GM12874 (cell line): ENCODE data around the gene GARNL3.

ENCODE experiments used
- TF ChIP-seq, protein P1 (sequence below): IDR thresholded peaks from 2 replicates; pipeline ENCODE4 v1.5.1; 2011; ENCODE audit warnings: low read depth, mild to moderate bottlenecking, control low read depth, low read length, moderate library complexity; ENCODE audit not compliant: insufficient read depth

Gene GARNL3

DNA sequence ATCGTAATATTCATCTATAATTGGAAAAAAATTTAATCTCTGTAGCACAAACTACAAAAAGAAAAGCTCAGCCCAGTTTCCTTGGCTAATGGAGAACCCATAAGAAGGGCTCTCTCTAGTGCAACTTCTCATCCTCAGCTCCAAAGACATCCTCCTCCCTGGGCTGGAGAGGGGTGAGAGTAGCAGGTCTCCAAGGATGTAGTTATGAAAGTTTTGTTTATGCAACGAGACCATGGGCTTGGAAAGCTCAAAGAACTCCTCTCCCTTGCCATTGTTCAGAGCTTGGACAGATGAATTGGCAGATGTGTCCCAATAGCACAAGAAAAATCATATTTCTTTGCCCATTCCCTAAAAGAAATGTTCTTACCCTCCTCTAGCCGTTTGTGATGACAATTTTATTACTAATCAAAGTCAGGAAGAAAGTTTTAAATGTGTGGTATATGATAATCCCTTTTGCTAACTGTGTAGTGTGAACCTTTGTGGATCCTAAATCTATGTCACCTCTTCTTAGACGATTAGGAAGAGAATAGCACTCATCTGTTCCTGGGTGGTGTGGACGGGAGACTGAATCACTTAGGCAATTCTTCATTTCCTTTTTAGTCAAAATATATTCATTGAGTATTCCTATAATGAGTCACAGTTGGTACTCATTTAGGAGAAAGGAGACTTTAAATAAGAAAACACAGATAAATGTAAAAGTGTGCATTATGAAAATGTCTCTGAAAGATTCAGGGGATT is 52.2 kb downstream of the GARNL3 start:
- TF ChIP-seq, protein P1, sequence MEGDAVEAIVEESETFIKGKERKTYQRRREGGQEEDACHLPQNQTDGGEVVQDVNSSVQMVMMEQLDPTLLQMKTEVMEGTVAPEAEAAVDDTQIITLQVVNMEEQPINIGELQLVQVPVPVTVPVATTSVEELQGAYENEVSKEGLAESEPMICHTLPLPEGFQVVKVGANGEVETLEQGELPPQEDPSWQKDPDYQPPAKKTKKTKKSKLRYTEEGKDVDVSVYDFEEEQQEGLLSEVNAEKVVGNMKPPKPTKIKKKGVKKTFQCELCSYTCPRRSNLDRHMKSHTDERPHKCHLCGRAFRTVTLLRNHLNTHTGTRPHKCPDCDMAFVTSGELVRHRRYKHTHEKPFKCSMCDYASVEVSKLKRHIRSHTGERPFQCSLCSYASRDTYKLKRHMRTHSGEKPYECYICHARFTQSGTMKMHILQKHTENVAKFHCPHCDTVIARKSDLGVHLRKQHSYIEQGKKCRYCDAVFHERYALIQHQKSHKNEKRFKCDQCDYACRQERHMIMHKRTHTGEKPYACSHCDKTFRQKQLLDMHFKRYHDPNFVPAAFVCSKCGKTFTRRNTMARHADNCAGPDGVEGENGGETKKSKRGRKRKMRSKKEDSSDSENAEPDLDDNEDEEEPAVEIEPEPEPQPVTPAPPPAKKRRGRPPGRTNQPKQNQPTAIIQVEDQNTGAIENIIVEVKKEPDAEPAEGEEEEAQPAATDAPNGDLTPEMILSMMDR, result no peak

DNA sequence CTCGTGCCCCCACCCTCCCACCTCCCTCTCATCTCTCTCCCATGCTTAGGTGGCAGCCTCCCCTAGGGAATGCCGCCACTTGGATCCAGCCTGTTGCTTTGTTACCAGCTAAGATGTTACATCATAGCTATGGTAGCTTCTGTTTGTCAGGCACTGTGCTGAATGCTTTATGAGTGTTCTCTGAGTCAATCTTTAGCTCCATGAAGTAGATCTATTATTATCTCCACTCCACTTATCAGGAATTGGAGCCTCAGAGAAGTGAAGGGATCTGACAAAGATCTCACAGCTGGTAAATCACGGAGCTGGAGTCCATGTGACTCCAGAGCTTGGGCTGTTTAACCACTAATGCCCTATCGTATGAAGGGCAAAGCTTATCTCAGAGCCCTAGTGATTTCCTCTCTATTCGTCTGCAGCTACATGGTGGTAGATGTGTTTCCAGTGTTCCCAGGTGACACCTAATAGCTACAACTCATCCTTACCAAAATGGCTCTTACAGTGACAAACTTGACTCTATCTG is 54.1 kb downstream of the GARNL3 start:
- TF ChIP-seq, protein P1, result no peak

DNA sequence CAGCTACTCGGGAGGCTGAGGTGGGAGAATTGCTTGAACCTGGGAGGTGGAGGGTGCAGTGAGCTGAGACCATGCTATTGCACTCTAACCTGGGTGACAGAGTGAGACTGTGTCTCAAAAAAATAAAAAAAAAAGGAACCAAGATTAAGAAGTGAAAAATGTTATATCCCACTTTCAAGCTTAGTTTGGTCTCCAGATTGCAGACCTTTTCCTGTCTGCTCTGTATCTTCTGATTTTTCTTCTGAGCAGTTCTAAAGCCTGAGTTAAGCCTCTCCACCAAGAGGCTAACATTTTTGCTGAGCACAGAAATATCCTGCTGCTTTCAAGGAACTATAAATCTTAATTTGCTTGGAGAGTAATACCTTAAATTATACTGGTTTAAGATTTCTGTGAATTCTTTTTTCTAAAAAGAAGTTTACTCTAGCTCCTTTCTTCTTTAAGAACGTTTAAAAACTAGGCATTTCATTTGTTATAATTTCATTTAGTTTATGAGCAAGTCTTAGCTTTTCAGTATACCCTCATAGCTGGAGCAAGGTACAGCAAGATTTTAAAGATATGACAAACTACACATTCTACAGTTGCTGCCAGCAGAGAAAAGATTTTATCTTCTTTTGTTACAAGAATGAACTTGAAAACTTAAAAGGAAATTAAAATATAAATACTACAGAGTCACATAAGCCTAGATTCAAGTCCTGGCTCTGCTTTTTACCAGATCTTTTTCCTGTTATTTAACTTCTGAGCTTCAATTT is 55.0 kb downstream of the GARNL3 start:
- TF ChIP-seq, protein P1, result no peak

DNA sequence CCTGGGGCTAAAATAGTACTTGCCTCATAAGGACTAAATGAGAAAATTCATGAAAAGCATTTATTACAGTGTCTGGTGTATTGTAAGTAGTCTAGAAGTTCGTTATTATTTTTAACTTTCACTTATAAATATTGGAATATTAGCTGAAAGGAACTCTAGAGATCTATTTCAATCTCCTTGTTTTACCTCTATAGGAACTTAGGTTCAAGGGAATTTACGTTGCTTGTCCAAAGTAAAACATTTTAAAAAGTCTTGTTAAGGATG is 55.5 kb downstream of the GARNL3 start:
- TF ChIP-seq, protein P1, result no peak

DNA sequence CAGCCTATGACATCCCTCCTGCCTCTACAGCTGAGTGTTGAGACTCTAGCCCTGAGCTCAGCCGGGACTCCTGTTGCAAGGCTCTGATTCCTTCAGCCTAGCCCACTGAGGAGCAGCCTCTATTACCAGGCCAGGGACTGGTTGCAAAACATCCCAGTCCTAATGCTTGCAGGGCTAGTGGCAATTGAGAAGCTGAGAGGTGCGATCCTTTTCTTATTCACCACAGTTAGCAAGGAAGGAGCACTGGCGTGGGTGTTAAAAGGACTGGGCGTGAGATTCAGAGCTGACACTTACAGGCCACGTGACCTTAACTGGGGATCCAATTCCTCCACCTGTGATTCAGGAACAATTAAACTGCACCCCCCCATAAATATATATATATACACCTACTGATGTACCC is 58.8 kb downstream of the GARNL3 start:
- TF ChIP-seq, protein P1, result no peak

DNA sequence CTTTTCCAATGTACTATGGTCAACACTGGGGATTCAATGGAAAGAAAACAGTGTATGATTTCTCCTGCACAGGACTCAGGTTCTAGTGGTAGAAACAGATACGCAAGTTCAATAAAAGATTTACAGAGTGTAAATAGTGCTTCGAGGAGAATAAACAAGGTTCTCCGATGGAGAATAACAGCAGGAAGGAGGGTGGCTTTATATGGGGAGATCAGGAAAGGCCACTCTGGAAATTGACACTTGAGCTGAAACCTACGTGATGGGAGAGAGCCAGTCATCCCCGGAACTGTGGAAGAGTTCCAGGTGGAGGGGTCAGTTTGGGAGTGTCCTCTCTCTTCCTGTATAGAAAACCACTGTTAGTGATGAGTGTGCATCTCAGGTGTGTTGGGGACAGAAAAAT is 65.9 kb downstream of the GARNL3 start:
- TF ChIP-seq, protein P1, result no peak

DNA sequence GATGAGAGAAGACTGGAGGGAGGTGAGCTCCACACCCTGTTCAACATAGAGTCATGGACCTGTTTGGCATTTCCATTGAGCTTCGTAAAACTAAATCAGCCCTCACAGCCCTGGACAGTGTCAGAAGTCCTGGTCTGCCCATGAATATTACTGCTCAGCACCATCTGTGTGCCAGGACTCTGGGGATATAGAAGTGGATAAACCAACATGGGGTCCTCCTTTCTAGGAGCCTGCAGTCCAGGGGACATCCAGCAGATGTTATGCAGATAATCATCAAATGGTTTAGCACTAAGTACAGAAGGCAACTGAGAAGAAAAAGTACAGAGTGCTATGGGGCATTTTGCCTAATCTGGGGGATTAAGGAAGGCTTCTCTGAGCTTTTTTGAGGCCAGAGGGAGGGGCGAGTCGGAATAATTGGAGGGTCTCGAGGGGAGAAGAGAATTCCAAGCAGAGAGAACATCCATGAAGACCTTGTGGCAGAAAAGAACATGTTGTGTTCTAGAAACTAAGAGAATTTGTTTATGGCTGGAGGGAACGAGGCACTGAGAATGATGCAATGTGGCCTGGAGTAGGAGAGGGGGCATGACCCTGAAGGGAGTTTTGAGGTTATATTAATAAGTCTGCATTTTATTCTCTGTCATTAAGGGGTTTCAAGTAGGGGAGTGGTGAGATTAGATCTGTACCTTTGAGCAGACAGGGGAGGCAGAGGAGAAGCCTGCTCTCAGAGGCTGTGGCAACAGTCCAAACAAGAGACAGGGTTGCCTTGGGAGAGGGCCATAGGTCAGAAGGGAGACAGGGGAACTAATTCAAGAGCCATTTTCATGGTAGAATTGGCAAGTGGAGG is 68.9 kb downstream of the GARNL3 start:
- TF ChIP-seq, protein P1, result no peak
